GM19397 (cell line): ENCODE results near the gene ERBB4.

Experiments
- ATAC-seq: cut with Tn5 transposase; IDR thresholded peaks from one replicate; pipeline ENCODE4 v1.9.1; 2021; ENCODE audit warnings: mild to moderate bottlenecking, moderate library complexity; ENCODE audit not compliant: unreplicated experiment

The ERBB4 gene

DNA sequence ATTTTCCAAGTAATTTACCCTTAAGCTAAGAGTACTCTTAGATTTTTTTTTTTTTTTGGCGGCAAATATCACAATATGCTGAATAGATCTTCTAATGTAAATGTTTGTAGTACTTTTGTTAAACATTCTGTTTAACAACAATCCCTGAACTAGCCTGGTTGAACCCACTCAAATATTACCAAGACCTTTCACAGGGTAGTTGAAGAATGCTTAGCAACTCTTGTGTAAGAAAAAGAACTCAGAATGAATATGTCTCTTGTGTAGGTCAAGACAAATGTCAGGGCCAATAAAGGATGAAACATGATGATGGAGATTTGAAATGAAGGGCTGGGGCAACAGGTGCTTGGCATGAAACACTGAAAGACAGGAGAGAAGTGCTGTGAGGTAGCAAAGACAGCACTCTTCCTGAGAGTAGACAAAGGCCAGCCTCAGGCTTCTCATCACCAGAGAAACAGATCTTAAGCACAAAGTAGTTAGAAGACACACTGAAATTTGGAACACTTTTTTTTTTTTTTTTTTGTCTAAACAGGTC, 597.3 kb downstream of the ERBB4 start:
- no peak for ATAC-seq

DNA sequence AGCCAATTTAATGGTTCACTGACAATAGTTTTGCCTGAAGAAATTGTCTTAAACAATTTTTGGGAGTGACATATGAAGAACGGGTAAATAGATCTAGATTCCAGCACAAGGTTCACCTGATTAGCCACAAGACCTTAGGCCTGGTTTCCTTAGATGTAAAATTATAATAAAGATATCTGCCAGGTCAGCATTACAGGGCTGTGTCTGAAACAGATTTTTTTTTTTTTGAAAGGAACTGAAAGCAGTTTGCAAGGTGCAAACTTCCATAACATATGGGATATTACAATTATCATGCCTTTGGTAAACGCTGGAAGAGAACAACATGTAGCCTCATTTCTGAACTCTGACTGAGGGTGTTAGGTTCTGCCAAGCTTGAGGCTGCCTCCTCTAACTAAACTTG, 599.4 kb downstream of the ERBB4 start:
- ATAC-seq = no peak

DNA sequence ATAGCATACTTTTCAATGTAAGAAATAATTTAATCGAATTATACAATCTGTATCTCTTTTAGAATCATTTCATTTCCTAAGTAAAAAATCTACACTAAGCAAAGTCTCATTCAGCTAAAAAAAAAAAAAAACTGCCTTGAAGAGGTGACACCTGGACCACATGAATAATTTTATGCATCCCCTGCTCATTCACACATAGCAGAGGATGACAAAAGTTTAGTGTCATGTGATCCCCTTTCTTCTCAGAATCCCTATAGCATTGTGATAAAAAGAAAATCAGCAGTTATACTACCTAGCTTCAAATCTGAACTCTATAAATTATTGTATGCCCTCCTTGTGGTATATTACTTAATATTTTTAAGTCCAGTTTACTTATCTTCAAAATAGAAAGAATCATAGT, 603.8 kb downstream of the ERBB4 start:
- ATAC-seq = no peak

GRCh38 chr2:211931314-211931713, 607.3 kb downstream of the ERBB4 start:
- no peak for ATAC-seq

- peak; percentile 89 for ATAC-seq
These were observed 608.3 kb downstream of the ERBB4 start for GRCh38 chr2:211930331-211930730.

- ATAC-seq = no peak
These were observed 610.4 kb downstream of the ERBB4 start for GRCh38 chr2:211928201-211928600.

- ATAC-seq = no peak
These were observed 615.6 kb downstream of the ERBB4 start for GRCh38 chr2:211923019-211923418.

DNA sequence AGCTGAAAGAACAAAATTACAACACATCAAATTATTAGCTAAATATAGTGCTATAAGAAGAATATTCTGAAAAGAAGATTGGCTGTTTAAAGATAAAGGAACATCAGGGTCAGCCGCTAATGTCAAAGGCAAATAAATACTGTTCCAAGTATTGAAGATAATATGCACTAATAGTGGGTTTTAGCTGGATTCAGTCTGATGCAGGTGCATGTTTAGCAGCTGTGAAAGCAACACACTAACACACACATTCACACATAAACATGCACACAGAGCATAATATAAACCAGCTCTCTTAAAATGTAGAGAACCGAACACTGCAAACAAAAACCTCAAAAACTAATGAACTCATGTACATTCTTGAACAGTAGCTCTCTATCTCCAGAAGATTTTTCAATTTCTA, 634.6 kb downstream of the ERBB4 start:
- ATAC-seq = no peak

GRCh38 chr2:211901226-211901846, 637.3 kb downstream of the ERBB4 start:
- no peak for ATAC-seq

DNA sequence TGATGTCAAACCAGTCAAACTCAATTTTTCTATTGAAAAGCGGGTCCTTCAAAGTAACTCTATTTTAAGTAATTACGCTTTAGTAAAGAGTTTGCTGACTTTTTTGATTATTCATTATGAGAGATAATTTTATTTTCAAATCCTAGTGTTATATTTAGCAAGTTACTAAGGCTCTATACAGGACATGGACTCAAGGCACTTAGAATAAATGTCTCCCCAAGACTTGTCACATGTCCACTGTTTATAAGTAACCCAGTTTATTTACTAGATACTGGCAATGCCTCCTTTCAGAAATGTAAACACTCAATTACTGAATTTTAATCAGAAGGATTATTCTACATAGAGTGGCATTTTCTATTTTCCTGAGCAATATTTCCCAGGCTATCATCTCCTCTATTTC, 638.1 kb downstream of the ERBB4 start:
- no peak for ATAC-seq

DNA sequence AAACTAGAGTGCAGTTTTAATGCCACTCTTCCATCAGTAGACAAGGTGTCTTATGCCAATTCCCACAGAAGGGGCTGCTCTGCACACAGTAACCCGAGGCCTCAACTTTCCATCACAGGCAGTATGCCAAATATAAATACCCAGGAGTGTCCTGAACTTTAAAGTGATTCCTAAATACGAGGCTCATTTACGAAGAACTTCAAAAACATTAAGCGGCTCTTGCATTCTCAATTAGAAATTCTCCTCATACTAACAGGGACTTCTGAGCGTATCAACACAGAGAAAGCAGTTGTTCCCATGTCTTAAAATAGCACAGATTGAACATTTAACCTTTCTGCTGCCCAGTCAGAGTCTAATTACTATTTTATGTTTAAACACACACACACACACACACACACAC, 638.6 kb downstream of the ERBB4 start:
- ATAC-seq = no peak

- no peak for ATAC-seq
These were observed 639.9 kb downstream of the ERBB4 start for GRCh38 chr2:211898702-211899101.

- no peak for ATAC-seq
These were observed 657.2 kb downstream of the ERBB4 start for GRCh38 chr2:211881449-211881848.

GRCh38 chr2:211879323-211879722, 659.3 kb downstream of the ERBB4 start:
- ATAC-seq = no peak

GRCh38 chr2:211877061-211877460, 661.5 kb downstream of the ERBB4 start:
- ATAC-seq = no peak

DNA sequence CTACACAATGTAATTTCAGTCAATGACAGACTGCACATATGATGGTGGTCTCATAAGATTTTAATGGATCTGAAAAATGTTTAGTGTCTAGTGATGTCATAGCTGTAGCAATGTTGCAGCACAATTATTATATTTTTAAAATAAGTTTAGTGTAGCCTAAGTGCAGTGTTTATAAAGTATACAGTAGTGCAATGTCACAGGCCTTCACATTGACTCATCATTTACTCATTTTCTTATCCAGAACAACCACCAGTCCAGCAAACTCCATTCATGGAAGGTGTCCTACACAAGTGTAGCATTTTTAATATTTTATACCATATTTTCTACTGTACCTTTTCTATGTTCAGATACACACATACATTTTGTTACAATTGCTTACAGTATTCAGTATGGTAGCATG, 663.1 kb downstream of the ERBB4 start:
- no peak for ATAC-seq

- no peak for ATAC-seq
These were observed 669.5 kb downstream of the ERBB4 start for GRCh38 chr2:211868996-211869533.

DNA sequence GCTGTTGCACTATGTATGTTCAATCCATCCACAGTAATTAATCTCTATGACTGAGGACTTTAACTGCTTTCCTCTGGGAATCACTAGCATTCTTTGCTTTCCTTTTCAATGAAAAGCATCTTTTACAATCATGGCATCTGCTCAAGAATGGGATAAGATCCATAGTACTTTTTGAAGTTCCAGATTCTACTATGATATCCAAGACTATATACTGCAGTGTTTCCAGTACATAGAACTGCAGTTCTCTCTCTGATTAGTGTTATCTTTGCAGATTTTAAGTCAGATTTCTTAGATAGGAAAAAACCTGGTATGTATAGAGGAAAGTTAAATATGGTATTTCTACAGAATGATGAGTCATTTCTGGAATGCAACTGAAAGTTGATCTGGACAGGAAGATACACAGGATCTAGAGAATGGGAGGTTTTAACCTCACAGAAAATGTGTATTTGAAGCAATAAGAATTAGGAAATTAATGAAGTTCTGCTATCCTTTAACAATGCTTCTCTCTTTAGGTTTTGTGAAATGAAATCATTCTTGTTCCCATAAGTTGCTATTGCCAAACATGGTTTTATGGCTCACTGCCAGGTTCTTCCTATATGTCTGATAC, 670.7 kb downstream of the ERBB4 start:
- ATAC-seq = peak; percentile 71

- no peak for ATAC-seq
These were observed 674.3 kb downstream of the ERBB4 start for GRCh38 chr2:211864328-211864727.

DNA sequence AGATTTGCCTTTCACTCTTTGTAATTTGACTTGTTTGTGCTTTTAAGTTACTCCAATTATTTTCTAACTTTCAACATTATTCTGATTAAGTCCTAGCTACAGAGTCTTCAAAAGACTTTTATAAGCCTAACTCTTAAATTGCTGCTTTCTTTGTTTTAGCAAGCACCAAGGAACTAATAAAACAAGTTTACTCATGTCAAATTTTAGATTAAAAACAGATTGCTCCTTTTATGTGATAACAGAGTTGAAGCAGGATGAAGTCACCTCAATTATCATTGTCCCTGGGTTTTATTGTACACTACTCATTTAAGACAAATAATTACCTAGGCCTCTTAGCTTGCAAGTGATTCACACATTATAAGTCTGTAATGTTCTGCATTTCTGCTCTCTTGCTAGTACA, 678.4 kb downstream of the ERBB4 start:
- ATAC-seq = no peak

GRCh38 chr2:211854832-211855231, 683.8 kb downstream of the ERBB4 start:
- no peak for ATAC-seq

DNA sequence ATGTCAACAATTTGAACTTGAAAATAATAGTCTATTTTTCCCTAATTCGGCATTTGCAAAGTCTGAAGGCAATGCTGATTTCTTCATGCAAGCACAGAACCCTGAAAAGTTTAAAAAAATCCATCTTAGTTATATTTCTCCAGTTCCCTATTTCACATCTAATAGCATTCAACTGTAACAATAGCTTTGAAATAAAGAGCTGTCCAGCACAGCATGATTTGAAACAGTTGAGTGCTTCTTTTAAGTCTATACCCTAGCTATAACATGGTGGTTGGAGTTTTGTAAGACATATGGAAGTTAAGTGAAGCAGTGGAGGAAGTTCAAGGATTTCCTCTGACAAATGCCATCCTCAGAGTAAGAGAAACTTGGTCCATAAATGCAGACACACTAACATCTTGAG, 691.9 kb downstream of the ERBB4 start:
- ATAC-seq = no peak

DNA sequence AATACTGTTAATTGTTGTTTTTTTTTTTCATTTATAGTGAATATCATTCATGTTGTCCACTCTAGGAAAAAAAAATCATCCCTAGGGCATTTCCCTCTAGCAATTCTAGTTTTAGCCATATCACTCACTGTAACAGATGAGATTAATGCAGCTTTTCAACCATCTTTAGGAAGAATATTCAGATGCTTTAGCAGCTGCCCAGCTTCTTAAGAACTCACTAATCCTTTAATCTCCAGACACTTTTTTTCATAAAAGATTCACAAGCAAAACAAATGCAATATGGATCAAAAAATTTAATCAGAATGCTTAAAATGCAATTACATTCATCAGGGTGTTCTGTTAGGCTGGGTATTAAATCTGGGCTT, 692.6 kb downstream of the ERBB4 start:
- ATAC-seq = no peak
